GM10266 (cell line): ENCODE results near the gene BFSP1.

Experiments
- DNase-seq: peaks from one replicate; pipeline ENCODE4 v3.0.0; 2012; ENCODE audit errors: extremely low spot score
- TF ChIP-seq, protein P1 (sequence below): IDR thresholded peaks from 2 replicates; pipeline ENCODE4 v1.5.1; 2012; ENCODE audit warnings: mild to moderate bottlenecking, low read depth; ENCODE audit not compliant: control insufficient read depth, insufficient read depth; ENCODE audit errors: missing control alignments

Gene BFSP1

DNA sequence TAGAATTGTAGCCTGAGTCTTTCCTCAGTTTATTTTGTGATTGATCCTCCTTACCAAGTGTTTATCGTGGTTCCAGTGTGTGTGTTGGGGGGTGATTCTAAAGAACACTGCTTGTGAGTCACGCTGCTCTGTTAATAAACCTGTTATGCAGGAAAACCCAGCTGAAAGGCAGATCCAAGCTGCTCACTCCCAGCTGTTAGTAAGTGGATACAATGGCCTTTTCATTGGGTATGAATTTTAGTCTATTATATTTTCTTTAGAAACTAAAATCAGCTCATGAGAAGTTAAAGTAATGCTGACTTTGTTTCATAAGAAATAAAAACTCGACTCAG is 26.5 kb upstream of the BFSP1 start:
- DNase-seq = no peak
- TF ChIP-seq, protein P1, sequence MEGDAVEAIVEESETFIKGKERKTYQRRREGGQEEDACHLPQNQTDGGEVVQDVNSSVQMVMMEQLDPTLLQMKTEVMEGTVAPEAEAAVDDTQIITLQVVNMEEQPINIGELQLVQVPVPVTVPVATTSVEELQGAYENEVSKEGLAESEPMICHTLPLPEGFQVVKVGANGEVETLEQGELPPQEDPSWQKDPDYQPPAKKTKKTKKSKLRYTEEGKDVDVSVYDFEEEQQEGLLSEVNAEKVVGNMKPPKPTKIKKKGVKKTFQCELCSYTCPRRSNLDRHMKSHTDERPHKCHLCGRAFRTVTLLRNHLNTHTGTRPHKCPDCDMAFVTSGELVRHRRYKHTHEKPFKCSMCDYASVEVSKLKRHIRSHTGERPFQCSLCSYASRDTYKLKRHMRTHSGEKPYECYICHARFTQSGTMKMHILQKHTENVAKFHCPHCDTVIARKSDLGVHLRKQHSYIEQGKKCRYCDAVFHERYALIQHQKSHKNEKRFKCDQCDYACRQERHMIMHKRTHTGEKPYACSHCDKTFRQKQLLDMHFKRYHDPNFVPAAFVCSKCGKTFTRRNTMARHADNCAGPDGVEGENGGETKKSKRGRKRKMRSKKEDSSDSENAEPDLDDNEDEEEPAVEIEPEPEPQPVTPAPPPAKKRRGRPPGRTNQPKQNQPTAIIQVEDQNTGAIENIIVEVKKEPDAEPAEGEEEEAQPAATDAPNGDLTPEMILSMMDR = no peak

DNA sequence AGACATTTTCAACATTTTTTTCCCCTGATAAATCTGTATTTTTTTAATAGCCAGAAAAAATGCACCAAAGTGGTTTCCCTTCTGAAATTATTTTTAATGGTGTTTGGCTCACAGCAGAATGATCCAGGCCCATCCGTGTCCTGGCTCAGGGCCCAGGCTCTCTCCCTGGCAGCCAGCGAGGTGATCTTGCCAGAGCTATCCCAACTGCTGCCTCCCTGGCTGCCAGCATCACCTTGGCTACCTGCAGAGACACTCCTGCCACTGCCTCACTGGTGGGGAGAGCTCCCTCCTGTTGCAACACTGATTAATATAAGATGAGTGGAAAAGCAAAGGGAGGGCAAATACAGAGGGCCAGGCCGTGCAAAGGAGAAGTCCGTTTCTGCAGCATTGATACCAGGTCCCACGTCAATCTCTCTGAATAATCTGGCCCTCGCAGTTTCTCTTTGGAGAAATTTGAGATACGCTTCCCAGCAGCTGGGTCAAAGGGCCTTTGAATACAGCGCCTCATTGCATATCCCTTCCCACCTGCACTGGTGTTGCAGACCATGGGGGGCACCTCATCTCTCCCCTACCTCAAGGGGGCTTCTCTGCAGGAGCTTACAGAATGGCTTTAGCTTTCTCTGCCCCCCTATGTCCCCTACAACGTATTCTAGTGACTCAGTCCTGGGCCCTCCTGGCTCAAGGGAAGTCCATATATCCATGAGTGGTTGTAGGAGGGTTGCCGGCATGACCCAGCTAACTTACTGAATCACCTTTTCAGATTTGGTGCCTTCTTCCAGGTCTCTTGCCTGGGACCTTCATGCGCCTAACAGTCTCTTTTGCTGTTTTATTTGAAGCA is 25.9 kb upstream of the BFSP1 start:
- DNase-seq = no peak
- TF ChIP-seq, protein P1 = no peak

DNA sequence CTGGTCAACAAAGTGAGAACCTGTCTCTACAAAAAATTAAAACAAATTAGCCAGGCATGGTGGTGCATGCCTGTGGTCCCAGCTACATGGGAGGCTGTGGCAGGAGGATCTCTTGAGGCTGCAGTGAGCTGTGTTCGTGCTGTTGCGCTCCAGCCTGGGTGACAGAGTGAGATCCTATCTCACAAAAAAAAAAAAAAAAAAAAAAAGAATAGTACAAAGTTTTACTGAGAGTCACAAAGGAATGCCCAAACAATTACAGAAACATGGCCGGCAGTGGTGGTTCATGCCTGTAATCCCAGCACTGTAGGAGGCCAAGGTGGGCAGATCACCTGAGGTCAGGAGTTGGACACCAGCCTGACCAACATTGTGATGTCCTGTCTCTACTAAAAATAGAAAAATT is 23.9 kb upstream of the BFSP1 start:
- TF ChIP-seq, protein P1 = no peak
- DNase-seq = no peak

DNA sequence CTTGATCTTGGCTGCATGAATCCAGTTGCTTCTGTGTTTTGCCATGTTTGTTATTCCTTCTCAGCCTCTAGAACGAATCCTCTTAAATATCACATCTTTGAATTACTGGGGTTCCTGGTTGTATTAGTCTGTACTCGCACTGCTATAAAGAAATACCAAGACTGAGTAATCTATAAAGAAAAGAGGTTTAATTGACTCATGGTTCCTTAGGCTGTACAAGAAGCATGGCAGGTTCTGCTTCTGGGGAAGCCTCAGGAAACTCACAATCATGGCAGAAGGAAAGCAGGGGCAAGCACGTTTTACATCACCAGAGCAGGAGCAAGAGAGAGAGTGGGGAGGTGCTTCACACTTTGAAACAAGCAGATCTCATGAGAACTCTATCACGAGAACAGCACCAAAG is 18.0 kb upstream of the BFSP1 start:
- no peak for DNase-seq
- TF ChIP-seq, protein P1 = no peak

DNA sequence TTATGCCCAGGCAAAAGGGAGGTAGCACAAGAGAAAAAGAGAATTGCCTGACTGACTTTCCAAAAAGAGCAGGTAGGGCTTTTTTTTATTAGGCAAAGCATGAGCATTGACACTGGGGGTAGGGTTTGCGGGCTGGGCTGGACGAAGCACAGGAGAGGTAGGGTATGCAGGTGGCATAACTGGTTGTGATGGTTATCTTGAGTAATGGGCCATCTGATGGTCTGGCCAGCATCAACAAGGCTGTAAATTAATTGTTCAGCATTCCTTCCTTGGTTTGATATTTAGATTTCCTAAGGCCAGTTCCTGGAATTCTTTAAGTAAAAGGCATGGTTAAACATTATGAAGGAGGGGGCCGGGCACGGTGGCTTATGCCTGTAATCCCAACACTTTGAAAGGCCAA is 13.9 kb upstream of the BFSP1 start:
- TF ChIP-seq, protein P1 = no peak
- no peak for DNase-seq

DNA sequence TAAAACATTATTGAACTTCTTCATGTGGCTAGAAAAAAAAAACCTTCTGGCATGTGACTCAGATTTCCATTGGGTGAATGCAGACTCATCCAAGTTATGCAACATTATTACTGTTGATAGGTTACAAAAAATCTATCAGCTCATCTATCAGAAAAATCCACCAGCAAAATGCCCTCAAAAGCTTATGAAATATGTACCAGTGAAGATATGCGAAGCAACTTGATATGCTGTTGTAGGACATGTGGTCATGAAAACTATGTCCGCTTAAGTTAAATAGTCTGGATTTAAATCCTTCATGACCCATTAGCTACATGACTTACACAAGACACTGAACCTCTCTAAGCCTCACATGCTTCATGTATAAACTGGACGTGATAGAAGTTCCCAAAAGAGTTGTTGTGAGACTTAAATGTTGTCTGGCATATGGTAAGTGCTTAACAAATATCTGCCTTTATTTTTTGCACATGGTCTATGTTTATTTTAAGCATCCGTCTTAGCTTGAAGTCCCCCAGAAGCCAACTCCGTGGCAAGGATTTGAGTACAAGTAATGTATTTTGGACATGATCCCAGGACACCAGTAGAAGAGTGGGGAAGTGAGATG is 12.5 kb upstream of the BFSP1 start:
- no peak for DNase-seq
- TF ChIP-seq, protein P1 = no peak

DNA sequence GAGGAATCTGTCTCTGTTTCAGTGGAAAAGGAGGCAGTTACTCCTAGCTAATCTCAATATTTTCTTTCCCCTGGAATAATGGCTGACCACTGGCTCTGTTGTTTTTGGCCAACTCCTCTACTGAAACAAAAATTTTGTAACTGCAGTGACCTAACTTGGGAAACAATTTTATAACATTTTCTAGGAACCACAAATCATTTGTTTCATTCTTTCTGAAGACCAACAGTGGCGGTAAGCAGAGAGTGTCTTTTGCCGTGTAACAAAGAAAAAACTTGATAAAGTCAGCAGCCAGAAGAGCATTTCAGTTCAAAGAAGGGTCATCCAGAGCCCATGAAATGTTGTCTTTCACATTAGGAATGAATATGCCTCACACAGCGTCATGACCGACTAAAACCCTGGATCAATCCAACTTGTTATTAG is 11.8 kb upstream of the BFSP1 start:
- TF ChIP-seq, protein P1 = no peak
- DNase-seq = no peak
